HepG2 (cell line): Measurements from ENCODE around the gene TMEM232. TPM values are rescaled to one million over a fixed set of nuclear protein-coding genes. Genes with fewer than 3 reads are reported as not detected.
A peak's percentile ranks its signal among the peaks of the same experiment; 100 is the strongest.

ENCODE experiments used
- ATAC-seq: fragments of 200-7000 bp; cut with Tn5 transposase; 3 replicates; pipeline ENCODE4 v1.9.1; 2020; ENCODE audit warnings: mild to moderate bottlenecking, moderate library complexity
- BruUV-seq: library from RNA; stranded (reverse); fragments of 400-500 nt; replicated peaks from 2 replicates; lab custom pipeline; 2021; lab: Mats Ljungman, UMichigan
- CTCF ChIA-PET: fragments of 300-600 bp; formaldehyde crosslinking; extraction: SDS; loops from one replicate; lab custom pipeline; 2021; ENCODE audit warnings: low total read pairs, inconsistent platforms, low intra/inter-chr PET ratio; lab: Yijun Ruan, JAX
- POLR2A ChIA-PET: fragments of 350-600 bp; sonication (Branson Sonifier 250); formaldehyde crosslinking; loops from one replicate; lab custom pipeline; 2020; ENCODE audit warnings: antibody characterized with exemption, inconsistent platforms; lab: Yijun Ruan, JAX
- DNase-seq: peaks from one replicate; pipeline ENCODE4 v3.0.0-alpha.2; 2015; ENCODE audit warnings: low spot score
- FAIRE-seq: peaks from 3 replicates; lab custom pipeline; 2011; peaks lifted over from hg19 to GRCh38; lab: Jason Lieb, UNC
- H2AFZ ChIP-seq: one replicate; pipeline ENCODE4 v1.6.1; 2011; ENCODE audit warnings: low read length, inconsistent platforms
- H3K27ac ChIP-seq: fragments of 300-600 bp; 3 replicates; pipeline ENCODE4 v1.8.0; 2011; ENCODE audit warnings: mixed run types, mild to moderate bottlenecking, mixed read lengths, low read length, inconsistent platforms; ENCODE audit not compliant: insufficient read depth; ENCODE audit errors: extremely low read length
- H3K27me3 ChIP-seq, 2 experiments: fragments of 200-600 bp in 1 of 2; 2 replicates in 1 of 2; 3 replicates in 1 of 2; pipeline versions ENCODE4 v1.6.0 to v1.8.0; 2011; ENCODE audit warnings: low read length in 2 of 2, mild to moderate bottlenecking in 2 of 2, moderate library complexity in 2 of 2, inconsistent platforms in 1 of 2; ENCODE audit not compliant: insufficient read depth in 2 of 2, control insufficient read depth in 1 of 2
- H3K36me3 ChIP-seq, 2 experiments: fragments of 200-600 bp in 1 of 2; replicated peaks in 1 of 2; 2 replicates in 1 of 2; 3 replicates in 1 of 2; pipeline versions ENCODE4 v1.5.1 to v1.8.0; 2011; ENCODE audit warnings: low read length in 2 of 2, inconsistent platforms in 1 of 2; ENCODE audit not compliant: insufficient read depth in 2 of 2, control insufficient read depth in 1 of 2
- H3K4me1 ChIP-seq: 2 replicates; pipeline ENCODE4 v1.5.1; 2012; ENCODE audit warnings: low read length, inconsistent platforms; ENCODE audit not compliant: insufficient read depth
- H3K4me2 ChIP-seq: 2 replicates; pipeline ENCODE4 v1.6.0; 2011; ENCODE audit warnings: low read depth, low read length, inconsistent platforms
- H3K4me3 ChIP-seq, 3 experiments: fragments of 200-600 bp in 1 of 3; sonication (generic), shearing (Covaris generic) in 1 of 3; replicated peaks in 1 of 3; 2 replicates each; pipeline ENCODE4 v1.5.1; 2011 to 2016; ENCODE audit warnings: low read length in 3 of 3, inconsistent platforms in 2 of 3, low read depth in 2 of 3, mild to moderate bottlenecking in 2 of 3, control low read depth in 1 of 3, mixed read lengths in 1 of 3; ENCODE audit not compliant: insufficient read depth in 1 of 3
- H3K79me2 ChIP-seq: one replicate; pipeline ENCODE4 v1.6.1; 2011; ENCODE audit warnings: low read length, inconsistent platforms; ENCODE audit not compliant: insufficient read depth
- H3K9ac ChIP-seq: 2 replicates; pipeline ENCODE4 v1.6.0; 2011; ENCODE audit warnings: mild to moderate bottlenecking, low read depth, low read length, inconsistent platforms; ENCODE audit not compliant: insufficient read depth
- H3K9me3 ChIP-seq: 2 replicates; pipeline ENCODE4 v1.5.1; 2012; ENCODE audit warnings: mild to moderate bottlenecking, low read length
- H4K20me1 ChIP-seq: 2 replicates; pipeline ENCODE4 v1.6.0; 2011; ENCODE audit warnings: inconsistent platforms, mild to moderate bottlenecking, low read length, moderate library complexity; ENCODE audit not compliant: insufficient read depth
- CEBPG ChIP-seq: IDR thresholded peaks from 2 replicates; pipeline ENCODE4 v1.6.1; 2016
- CTCF ChIP-seq: sonication (generic); formaldehyde crosslinking; IDR thresholded peaks from 2 replicates; pipeline ENCODE4 v1.5.0; 2020; ENCODE audit warnings: mild to moderate bottlenecking, missing genetic modification reagents, moderate library complexity
- RAD21 ChIP-seq: fragments of 450-650 bp; formaldehyde crosslinking; IDR thresholded peaks from 2 replicates; pipeline ENCODE4 v1.5.0; 2020; ENCODE audit warnings: mild to moderate bottlenecking
- SMC3 ChIP-seq: IDR thresholded peaks from 2 replicates; pipeline ENCODE4 v1.6.1; 2011; ENCODE audit warnings: low read length, improper control_type of control experiment
- STAG1 ChIP-seq: sonication (generic); formaldehyde crosslinking; IDR thresholded peaks from 2 replicates; pipeline ENCODE4 v1.4.0; 2020; ENCODE audit warnings: missing genetic modification reagents
- ZBTB4 ChIP-seq: sonication (generic); formaldehyde crosslinking; IDR thresholded peaks from 2 replicates; pipeline ENCODE4 v1.4.0; 2020; ENCODE audit warnings: missing genetic modification reagents, mild to moderate bottlenecking, borderline replicate concordance
- ZNF275 ChIP-seq: sonication (generic); formaldehyde crosslinking; IDR thresholded peaks from 2 replicates; pipeline ENCODE4 v1.8.0; 2022; ENCODE audit warnings: missing genetic modification reagents, mild to moderate bottlenecking, inconsistent platforms, borderline replicate concordance
- ZNF766 ChIP-seq: sonication (generic); formaldehyde crosslinking; IDR thresholded peaks from 2 replicates; pipeline ENCODE4 v1.5.0; 2020; ENCODE audit warnings: missing genetic modification reagents, borderline replicate concordance
- WGBS: methylation state at CpG from one replicate; pipeline ENCODE4 v1.1.6; 2017; ENCODE audit warnings: low lambda C conversion rate; 5-methylcytosine and 5-hydroxymethylcytosine counted together
- in situ Hi-C: cut with HindIII; loops from 2 replicates; pipeline ENCODE4 v1.10.0; 2017; ENCODE audit warnings: low pct_unique_long_range_greater_than_20kb; ENCODE audit not compliant: extremely low pct_ligation_motif_present
- intact Hi-C: fragments of 100-400 bp; cut with micrococcal nuclease; formaldehyde crosslinking; loops from one replicate; pipeline ENCODE4 v1.10.0; 2022; ENCODE audit not compliant: unreplicated experiment
- polyA plus RNA-seq, 8 experiments: library from polyadenylated mRNA; depleted of rRNA in 3 of 8; stranded (reverse) in 7 of 8; unstranded in 1 of 8; fragments of >200 nt; fragmentation: Illumina TruSeq in 4 of 8; extraction: Trizol in 4 of 8; gene quantifications; 2 replicates each; pipeline versions ENCODE4 v1.2.1 to v1.2.3, GENCODE V29; 2011 to 2016; ENCODE audit warnings: low read depth in 4 of 8, missing spikeins in 1 of 8, mixed read lengths in 1 of 8; ENCODE audit not compliant: insufficient read depth in 1 of 8
- total RNA-seq, 5 experiments: library from RNA; depleted of rRNA; stranded (reverse); fragments of >200 nt; fragmentation: Illumina TruSeq; extraction: Trizol; gene quantifications; 2 replicates each; pipeline ENCODE4 v1.2.3, GENCODE V29; 2016; ENCODE audit warnings: low read depth in 1 of 5

TMEM232 gene
- total and polyA plus RNA-seq, 2 of the 13 experiments (the other 11 are each of a cell fraction or from before 2014, with no cell fraction given), result 0.29 to 0.71 TPM

- H3K4me3 ChIP-seq, result no peak overlapping the region
- no peaks in the 10 kb centered on the region for H3K36me3 ChIP-seq
- DNase-seq (peak; percentile 37), FAIRE-seq (peak; percentile 55), ATAC-seq (peak; percentile 83)
- ChIA-PET POLR2A (no interaction called here), CTCF (interaction anchor here (0.6 to 2.0 kb wide), 2 partner anchors 149 to 184 kb away, joined by 4 to 12 read pairs; no protein-coding TSS in a partner anchor)
- no peaks in the 10 kb centered on the region for H3K4me1 ChIP-seq
- no peaks in the 10 kb centered on the region for H3K79me2 ChIP-seq
- no TSS peak for BruUV-seq
- H4K20me1 ChIP-seq, result no peaks in the 10 kb centered on the region
- H3K27ac ChIP-seq, result no peak overlapping the region
- H3K27me3 ChIP-seq, result no peaks in the 10 kb centered on the region
- H2AFZ ChIP-seq, result no peak overlapping the region
- in situ Hi-C loops (no loop called here), intact Hi-C loops (loop anchor here (1.0 to 2.0 kb wide), 3 partner anchors 149 to 424 kb away; no protein-coding TSS in a partner anchor)
- H3K9ac ChIP-seq, result no peak overlapping the region
- H3K4me2 ChIP-seq, result no peak overlapping the region
- H3K9me3 ChIP-seq, result no peaks in the 10 kb centered on the region
- TF ChIP-seq RAD21 (CRISPR knock-in tag), result peak; percentile 48; the same call in 1 of the 2 replicates
- peak; percentile 47 for TF ChIP-seq CEBPG (CRISPR knock-in tag)
- no peak for TF ChIP-seq ZNF766 (CRISPR knock-in tag)
- peak; percentile 60 for TF ChIP-seq CTCF
- peak; percentile 75 for TF ChIP-seq STAG1 (CRISPR knock-in tag)
- peak; percentile 44; the same call in 1 of the 2 replicates for TF ChIP-seq SMC3
- no peak for TF ChIP-seq ZNF275 (CRISPR knock-in tag)
- no peak for TF ChIP-seq ZBTB4 (CRISPR knock-in tag)
- 0% methylated on average over 2 of the region's 2 CpGs for WGBS
Observed at GRCh38 chr5:110441035-110441434, 285.4 kb downstream of the TMEM232 start.
